A673 (cell line): ENCODE measurements around the gene MVP. TPM values are rescaled to one million over a fixed set of nuclear protein-coding genes. Genes with fewer than 3 reads are reported as not detected.

Experiments
- BruUV-seq: library from RNA; stranded (reverse); fragments of 400-500 nt; replicated peaks from 2 replicates; lab custom pipeline; 2021; lab: Mats Ljungman, UMichigan
- CTCF ChIA-PET: fragments of 300-600 bp; sonication (Branson Sonifier 250); formaldehyde crosslinking; loops from one replicate; lab custom pipeline; 2022; ENCODE audit warnings: antibody characterized with exemption; lab: Charles Lee
- POLR2A ChIA-PET: fragments of 300-600 bp; sonication (Branson Sonifier 250); formaldehyde crosslinking; loops from one replicate; lab custom pipeline; 2022; ENCODE audit warnings: antibody characterized with exemption; ENCODE audit not compliant: low non-redundant PET; lab: Charles Lee
- DNase-seq: peaks from one replicate; pipeline ENCODE4 v3.0.0-alpha.2; 2015; ENCODE audit warnings: low spot score
- H3K27ac ChIP-seq: fragments of 200-600 bp; sonication (generic); 2 replicates; pipeline ENCODE4 v1.5.1; 2016; ENCODE audit warnings: mixed run types, low read depth, mild to moderate bottlenecking, mixed read lengths, antibody characterized with exemption, low read length; ENCODE audit not compliant: poor library complexity, severe bottlenecking
- H3K27me3 ChIP-seq: fragments of 200-600 bp; sonication (generic); replicated peaks from 2 replicates; pipeline ENCODE4 v1.6.1; 2017; ENCODE audit warnings: mixed run types, low read depth, mild to moderate bottlenecking, mixed read lengths, antibody characterized with exemption, low read length; ENCODE audit not compliant: insufficient read depth, poor library complexity
- H3K36me3 ChIP-seq: fragments of 200-600 bp; sonication (generic); 2 replicates; pipeline ENCODE4 v1.6.1; 2016; ENCODE audit warnings: mixed run types, mild to moderate bottlenecking, mixed read lengths, antibody characterized with exemption, low read length; ENCODE audit not compliant: insufficient read depth, poor library complexity, severe bottlenecking
- H3K4me1 ChIP-seq: fragments of 200-600 bp; sonication (generic); 2 replicates; pipeline ENCODE4 v1.6.1; 2017; ENCODE audit warnings: mixed run types, mild to moderate bottlenecking, mixed read lengths, antibody characterized with exemption, low read length; ENCODE audit not compliant: insufficient read depth, poor library complexity, severe bottlenecking
- H3K4me3 ChIP-seq: fragments of 200-600 bp; sonication (generic); 2 replicates; pipeline ENCODE4 v1.5.1; 2016; ENCODE audit warnings: low read depth, mixed run types, mild to moderate bottlenecking, mixed read lengths, low read length; ENCODE audit not compliant: poor library complexity, severe bottlenecking
- H3K9me3 ChIP-seq: fragments of 200-600 bp; sonication (generic); 2 replicates; pipeline ENCODE4 v1.6.1; 2016; ENCODE audit warnings: mixed run types, low read depth, mild to moderate bottlenecking, mixed read lengths, antibody characterized with exemption, low read length; ENCODE audit not compliant: poor library complexity, severe bottlenecking
- EZH2 ChIP-seq: fragments of 200-600 bp; sonication (generic); IDR thresholded peaks from 2 replicates; pipeline ENCODE4 v1.6.1; 2017; ENCODE audit warnings: borderline replicate concordance, low read depth, mild to moderate bottlenecking, mixed read lengths, antibody characterized with exemption, low read length; ENCODE audit not compliant: poor library complexity, severe bottlenecking
- intact Hi-C: fragments of 100-400 bp; cut with micrococcal nuclease; formaldehyde crosslinking; loops from one replicate; pipeline ENCODE4 v1.10.0; 2022; ENCODE audit not compliant: unreplicated experiment
- total RNA-seq: library from RNA; stranded (reverse); gene quantifications from 2 replicates; pipeline ENCODE4 v1.2.3, GENCODE V29; 2021
- TF ChIP-seq, protein P1 (sequence below): fragments of 300-800, 200-600 bp; sonication (generic); conservative IDR thresholded peaks from 2 replicates; pipeline ENCODE4 v1.5.1; 2017; ENCODE audit warnings: low read depth, mild to moderate bottlenecking, antibody characterized with exemption, low read length, moderate library complexity, mixed read lengths

MVP gene
- total RNA-seq, 1 experiment from 2014 or later, result 5.6 TPM

DNA sequence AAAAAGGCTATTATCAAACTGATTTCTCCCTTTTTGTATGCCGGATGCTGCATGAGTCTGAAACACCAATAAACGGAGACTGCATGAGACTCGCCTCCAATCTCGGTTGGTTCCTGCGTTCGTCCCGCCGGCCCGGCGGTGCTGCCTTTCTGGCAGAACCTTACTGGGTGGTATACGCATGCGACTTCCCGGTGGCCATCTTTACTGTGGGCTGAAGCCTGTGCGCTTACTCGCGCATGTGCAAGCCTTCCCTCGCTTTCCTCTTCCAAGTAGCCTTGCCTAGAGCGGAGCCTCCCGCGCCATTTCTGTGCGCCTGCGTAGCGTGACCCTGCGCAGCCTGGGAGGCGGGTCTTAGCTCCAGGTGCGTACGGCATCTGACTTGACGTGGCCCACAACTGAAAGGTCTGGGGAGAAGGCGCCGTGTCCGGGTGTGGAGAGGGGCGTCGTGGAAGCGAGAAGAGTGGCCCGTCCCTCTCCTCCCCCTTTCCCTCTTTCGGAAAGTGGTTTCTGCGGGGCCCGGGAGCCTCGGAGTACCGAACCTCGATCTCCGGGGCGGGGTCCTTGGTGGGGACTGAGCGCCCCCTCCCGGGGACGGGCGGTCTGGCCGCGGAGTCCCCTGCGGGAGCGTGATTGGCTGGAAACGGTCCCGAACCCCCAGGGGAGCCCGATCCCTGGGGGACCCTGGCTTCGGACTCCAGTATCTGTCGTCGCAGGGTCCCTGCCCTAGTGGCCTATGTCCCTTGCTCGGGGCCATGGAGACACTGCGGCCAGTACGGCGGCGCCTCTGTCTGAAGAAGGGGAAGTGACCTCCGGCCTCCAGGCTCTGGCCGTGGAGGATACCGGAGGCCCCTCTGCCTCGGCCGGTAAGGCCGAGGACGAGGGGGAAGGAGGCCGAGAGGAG, 4.2 kb upstream of the MVP start, which contains the start of gene PAGR1:
Gene PAGR1 (plus strand): TSS at position 360 of the 901 bp plus-strand sequence. CDS start 374 bp downstream, at position 734.
- TF ChIP-seq, protein P1, sequence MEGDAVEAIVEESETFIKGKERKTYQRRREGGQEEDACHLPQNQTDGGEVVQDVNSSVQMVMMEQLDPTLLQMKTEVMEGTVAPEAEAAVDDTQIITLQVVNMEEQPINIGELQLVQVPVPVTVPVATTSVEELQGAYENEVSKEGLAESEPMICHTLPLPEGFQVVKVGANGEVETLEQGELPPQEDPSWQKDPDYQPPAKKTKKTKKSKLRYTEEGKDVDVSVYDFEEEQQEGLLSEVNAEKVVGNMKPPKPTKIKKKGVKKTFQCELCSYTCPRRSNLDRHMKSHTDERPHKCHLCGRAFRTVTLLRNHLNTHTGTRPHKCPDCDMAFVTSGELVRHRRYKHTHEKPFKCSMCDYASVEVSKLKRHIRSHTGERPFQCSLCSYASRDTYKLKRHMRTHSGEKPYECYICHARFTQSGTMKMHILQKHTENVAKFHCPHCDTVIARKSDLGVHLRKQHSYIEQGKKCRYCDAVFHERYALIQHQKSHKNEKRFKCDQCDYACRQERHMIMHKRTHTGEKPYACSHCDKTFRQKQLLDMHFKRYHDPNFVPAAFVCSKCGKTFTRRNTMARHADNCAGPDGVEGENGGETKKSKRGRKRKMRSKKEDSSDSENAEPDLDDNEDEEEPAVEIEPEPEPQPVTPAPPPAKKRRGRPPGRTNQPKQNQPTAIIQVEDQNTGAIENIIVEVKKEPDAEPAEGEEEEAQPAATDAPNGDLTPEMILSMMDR, result peak; percentile 93
- no peak for TF ChIP-seq EZH2
- ChIA-PET CTCF (interaction anchor here (0.6 to 1.5 kb wide), 5 partner anchors 9 to 217 kb away, joined by 3 to 22 read pairs (median 5); partner anchors contain the start of gene MAZ), POLR2A (no interaction called here)
- peaks cover 22% of the 10 kb centered on the region for H3K36me3 ChIP-seq
- peaks cover 48% of the 10 kb centered on the region for H3K4me1 ChIP-seq
- intact Hi-C loops, result loop anchor here (2.0 to 10.0 kb wide), 2 partner anchors 49 to 115 kb away; partner anchors contain the start of gene CDIPT
- BruUV-seq, result TSS peak; percentile 21
- peak; percentile 99 for DNase-seq
- peak within 1 kb of the TSS; percentile 92 for H3K27ac ChIP-seq
- peak within 1 kb of the TSS; percentile 87 for H3K4me3 ChIP-seq
- no peaks in the 10 kb centered on the region for H3K9me3 ChIP-seq
- H3K27me3 ChIP-seq, result no peaks in the 10 kb centered on the region

DNA sequence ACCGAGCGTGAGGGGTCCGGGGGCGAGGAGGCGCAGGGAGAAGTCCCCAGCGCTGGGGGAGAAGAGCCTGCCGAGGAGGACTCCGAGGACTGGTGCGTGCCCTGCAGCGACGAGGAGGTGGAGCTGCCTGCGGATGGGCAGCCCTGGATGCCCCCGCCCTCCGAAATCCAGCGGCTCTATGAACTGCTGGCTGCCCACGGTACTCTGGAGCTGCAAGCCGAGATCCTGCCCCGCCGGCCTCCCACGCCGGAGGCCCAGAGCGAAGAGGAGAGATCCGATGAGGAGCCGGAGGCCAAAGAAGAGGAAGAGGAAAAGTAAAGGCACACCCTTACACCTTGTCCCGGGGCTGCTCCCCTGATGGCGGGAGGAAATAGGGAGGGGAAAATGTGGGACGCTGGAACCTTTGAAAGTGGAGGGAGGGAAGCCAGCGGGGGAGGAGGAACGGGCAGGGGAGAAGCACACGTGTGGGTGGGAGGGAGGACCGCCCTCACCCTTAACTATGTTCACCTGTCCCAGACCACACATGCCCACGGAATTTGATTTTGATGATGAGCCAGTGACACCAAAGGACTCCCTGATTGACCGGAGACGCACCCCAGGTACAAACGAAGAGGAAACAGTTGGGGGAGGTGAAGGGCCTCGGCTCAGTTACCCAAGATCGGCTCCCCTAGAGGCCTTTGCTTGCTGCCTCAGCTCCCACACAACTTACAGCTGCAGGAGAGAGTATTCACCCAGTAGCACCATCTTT, 3.4 kb upstream of the MVP start:
- peaks cover 22% of the 10 kb centered on the region for H3K36me3 ChIP-seq
- CTCF ChIA-PET, result interaction anchor here (0.6 to 1.4 kb wide), 2 partner anchors 31 to 33 kb away, joined by 4 to 10 read pairs; no protein-coding TSS in a partner anchor
- BruUV-seq, result no TSS peak
- H3K9me3 ChIP-seq, result no peaks in the 10 kb centered on the region
- TF ChIP-seq EZH2, result no peak
- TF ChIP-seq, protein P1, result no peak
- H3K4me3 ChIP-seq, result peak overlapping the region; percentile 87
- peaks cover 53% of the 10 kb centered on the region for H3K4me1 ChIP-seq
- POLR2A ChIA-PET, result no interaction called here
- H3K27ac ChIP-seq, result peak overlapping the region; percentile 92
- DNase-seq, result peak; percentile 71
- intact Hi-C loops, result loop anchor here (2.0 to 10.0 kb wide), 2 partner anchors 48 to 116 kb away; partner anchors contain the start of gene CDIPT
- H3K27me3 ChIP-seq, result no peaks in the 10 kb centered on the region

DNA sequence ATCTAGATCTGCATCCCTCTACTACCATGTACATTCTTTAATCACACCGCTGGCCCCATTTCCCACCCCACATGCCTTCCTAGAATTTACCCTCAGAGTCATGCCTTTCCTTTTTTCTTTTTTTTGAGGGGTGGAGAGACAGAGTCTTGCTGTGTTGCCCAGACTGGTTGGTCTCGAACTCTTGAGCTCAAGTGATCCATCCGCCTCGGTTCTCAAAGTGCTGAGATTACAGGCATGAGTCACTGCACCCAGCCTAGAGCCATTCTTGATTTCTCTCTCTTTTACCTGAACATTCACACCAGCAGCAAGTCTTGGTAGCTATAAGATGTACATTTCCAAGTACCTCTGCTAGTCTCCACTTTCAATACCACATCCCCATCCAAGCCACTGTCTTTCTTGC, 2.2 kb upstream of the MVP start:
- no TSS peak for BruUV-seq
- Histone ChIP-seq H3K4me3 (no peak overlapping the region), H3K36me3 (peaks cover 22% of the 10 kb centered on the region), H3K27me3 (no peaks in the 10 kb centered on the region), H3K27ac (no peak overlapping the region), H3K4me1 (peaks cover 58% of the 10 kb centered on the region), H3K9me3 (no peaks in the 10 kb centered on the region)
- POLR2A ChIA-PET, result no interaction called here
- intact Hi-C loops, result loop anchor here (10.0 kb wide), 1 partner anchor 47 kb away; the partner anchor contains the start of gene CDIPT
- no peak for DNase-seq
- TF ChIP-seq, protein P1, result no peak
- TF ChIP-seq EZH2, result no peak
- CTCF ChIA-PET, result no interaction called here
